Erythroblast (primary cell): Measurements from ENCODE around the gene DIPK1C.

Source experiments
- GATA1 ChIP-seq: IDR thresholded peaks from 2 replicates; pipeline ENCODE4 v1.6.1; 2011; ENCODE audit warnings: low read depth, mild to moderate bottlenecking, control low read depth, low read length, moderate library complexity
- POLR2A ChIP-seq: IDR thresholded peaks from 2 replicates; pipeline ENCODE4 v1.6.1; 2011; ENCODE audit warnings: mild to moderate bottlenecking, low read length

- TF ChIP-seq POLR2A (no peak), GATA1 (no peak)
These were observed 11.5 kb upstream of the DIPK1C start for GRCh38 chr18:74468547-74469061.
